Measurements from ENCODE around the gene PLD5.

The PLD5 gene

GRCh38 chr1:242034392-242034791 is 490.1 kb downstream of the PLD5 start:
- no peak for DNase-seq

DNA sequence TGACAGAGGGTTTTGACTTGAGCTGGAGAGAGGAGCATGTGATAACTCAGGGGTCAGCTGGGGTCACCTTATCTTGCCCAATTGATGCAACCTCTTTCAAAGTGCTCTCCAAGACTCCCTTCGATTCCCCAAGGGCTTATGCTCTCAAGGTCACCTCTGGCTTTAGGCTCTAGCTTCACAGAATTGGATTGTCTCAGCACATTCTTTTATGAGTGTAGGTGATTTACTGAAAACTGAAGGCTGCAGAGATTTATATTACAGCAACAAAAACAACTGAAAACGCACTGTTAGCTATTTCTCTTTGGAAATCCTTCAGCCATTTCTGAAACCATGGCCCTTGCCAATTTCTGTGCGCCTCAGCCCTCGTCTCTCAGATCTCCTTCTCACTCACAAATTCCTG is 491.1 kb downstream of the PLD5 start:
- DNase-seq: no peak
